ENCODE measurements around the gene GGTLC2.
"Not testable (repeated sequence)": the region's sequence is repeated elsewhere in the genome, so short reads cannot be mapped to it uniquely, and the experiment has no call there.

The GGTLC2 gene

DNA sequence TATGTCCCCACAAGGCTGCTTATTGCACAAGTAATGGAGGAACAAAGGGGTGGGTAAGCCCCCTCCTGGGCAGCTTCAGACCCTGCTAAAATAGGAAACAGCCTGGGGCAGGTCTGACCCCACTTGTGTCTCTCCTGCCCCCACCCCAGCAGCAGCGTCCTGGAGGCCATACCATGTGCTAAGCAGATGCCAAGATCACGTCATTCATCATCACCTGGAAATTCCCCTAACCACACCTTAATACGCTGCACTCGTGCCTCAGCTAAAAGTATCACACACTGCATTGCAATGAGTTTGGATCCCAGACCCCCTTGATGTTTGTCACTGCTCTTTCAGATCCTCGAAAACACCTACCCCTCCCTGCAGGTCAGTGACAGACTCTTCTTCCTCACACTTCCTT is 27.8 kb upstream of the GGTLC2 start:
- Histone ChIP-seq H3K4me3 (ENCODE audit: low read length) (no peak overlapping the region), H3K4me1 (ENCODE audit: control insufficient read depth, insufficient read depth, low read length) (peaks cover 6% of the 10 kb centered on the region), H3K9me3 (ENCODE audit: control insufficient read depth, low read length) (no peaks in the 10 kb centered on the region), H3K36me3 (ENCODE audit: control insufficient read depth, insufficient read depth, low read length) (no peaks in the 10 kb centered on the region), H3K9ac (ENCODE audit: low read length) (no peak overlapping the region), H3K27me3 (ENCODE audit: control insufficient read depth, insufficient read depth, low read length) (peaks cover 3% of the 10 kb centered on the region)

DNA sequence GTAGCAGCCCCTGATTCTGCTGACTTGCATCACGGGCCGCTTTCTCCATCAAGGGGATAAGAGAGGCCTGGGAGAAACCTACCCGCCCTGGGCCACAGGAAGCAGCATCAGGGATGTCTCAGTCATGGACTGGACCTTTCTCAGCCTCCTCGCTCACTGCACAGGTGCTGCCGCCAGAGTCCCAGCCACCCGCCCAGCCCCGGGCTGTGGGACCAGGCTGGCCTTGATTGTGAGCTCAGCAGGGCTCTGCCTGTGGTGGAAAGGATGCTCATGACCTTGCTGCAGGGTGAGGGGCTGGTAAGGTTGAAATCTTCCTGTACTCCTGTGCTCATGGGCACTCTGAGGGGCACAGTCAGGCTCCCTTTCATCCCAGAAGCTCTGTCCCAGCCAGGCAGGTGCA is 26.0 kb upstream of the GGTLC2 start:
- H3K9ac ChIP-seq (ENCODE audit: low read length) = no peak overlapping the region
- H3K4me3 ChIP-seq (ENCODE audit: low read length) = no peak overlapping the region
- H3K36me3 ChIP-seq (ENCODE audit: control insufficient read depth, insufficient read depth, low read length) = no peaks in the 10 kb centered on the region
- peaks cover 6% of the 10 kb centered on the region for H3K4me1 ChIP-seq (ENCODE audit: control insufficient read depth, insufficient read depth, low read length)
- H3K27me3 ChIP-seq (ENCODE audit: control insufficient read depth, insufficient read depth, low read length) = peaks cover 3% of the 10 kb centered on the region
- H3K9me3 ChIP-seq (ENCODE audit: control insufficient read depth, low read length) = no peaks in the 10 kb centered on the region

DNA sequence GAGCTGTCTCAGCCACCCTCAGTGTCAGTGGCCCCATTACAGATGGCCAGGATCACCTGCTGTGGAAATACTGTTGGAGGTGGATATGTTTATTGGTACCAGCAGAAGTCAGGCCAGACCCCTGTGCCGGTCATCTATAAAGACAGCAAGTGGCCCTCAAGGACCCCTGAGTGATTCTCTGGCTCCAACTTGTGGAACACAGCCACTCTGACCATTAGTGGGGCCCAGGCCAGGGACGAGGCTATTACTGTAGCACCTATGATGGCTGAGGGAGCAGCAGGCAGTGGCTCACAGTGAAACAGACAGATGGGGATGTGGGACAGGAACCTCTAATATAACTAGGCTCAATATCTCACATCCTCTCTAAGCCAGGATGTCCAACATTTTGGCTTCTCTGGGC is 25.5 kb upstream of the GGTLC2 start:
- H3K36me3 ChIP-seq (ENCODE audit: control insufficient read depth, insufficient read depth, low read length) = no peaks in the 10 kb centered on the region
- no peak overlapping the region for H3K9ac ChIP-seq (ENCODE audit: low read length)
- no peaks in the 10 kb centered on the region for H3K9me3 ChIP-seq (ENCODE audit: control insufficient read depth, low read length)
- H3K27me3 ChIP-seq (ENCODE audit: control insufficient read depth, insufficient read depth, low read length) = peaks cover 3% of the 10 kb centered on the region
- H3K4me1 ChIP-seq (ENCODE audit: control insufficient read depth, insufficient read depth, low read length) = peaks cover 6% of the 10 kb centered on the region
- H3K4me3 ChIP-seq (ENCODE audit: low read length) = no peak overlapping the region

DNA sequence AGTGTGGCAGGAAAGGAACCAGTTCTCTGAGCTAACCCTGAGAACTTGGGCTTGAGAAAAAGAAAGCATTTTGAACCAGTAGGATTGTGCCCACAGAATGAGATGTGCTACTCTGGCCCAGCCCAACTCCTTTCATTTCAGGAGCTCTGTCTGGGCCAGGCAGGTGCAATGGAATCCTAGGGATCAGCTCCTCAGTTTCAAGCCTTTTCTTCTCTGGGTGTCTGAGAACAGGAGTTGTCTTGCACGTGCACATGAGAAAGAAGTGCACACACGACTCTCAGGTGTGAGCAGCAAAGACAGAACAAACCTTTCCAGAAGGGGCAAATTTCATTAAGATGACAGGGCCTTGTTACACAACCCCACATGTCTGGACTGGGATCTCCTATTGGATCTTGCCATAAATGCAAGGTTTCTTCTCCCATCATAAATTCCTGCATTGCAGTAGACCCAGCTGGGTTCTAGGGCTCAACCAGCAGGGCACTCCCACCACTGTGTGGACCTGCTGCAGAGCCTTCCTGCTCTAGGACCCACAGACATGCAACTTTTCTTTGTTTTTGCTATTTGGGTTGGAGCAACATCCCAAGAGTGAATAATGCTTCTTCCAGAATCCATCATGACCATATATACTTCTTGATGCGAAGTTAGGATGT is 24.5 kb upstream of the GGTLC2 start:
- Histone ChIP-seq H3K9me3 (ENCODE audit: control insufficient read depth, low read length) (no peaks in the 10 kb centered on the region), H3K4me3 (ENCODE audit: low read length) (no peak overlapping the region), H3K9ac (ENCODE audit: low read length) (no peak overlapping the region), H3K27me3 (ENCODE audit: control insufficient read depth, insufficient read depth, low read length) (peaks cover 3% of the 10 kb centered on the region), H3K36me3 (ENCODE audit: control insufficient read depth, insufficient read depth, low read length) (no peaks in the 10 kb centered on the region), H3K4me1 (ENCODE audit: control insufficient read depth, insufficient read depth, low read length) (peaks cover 6% of the 10 kb centered on the region)

DNA sequence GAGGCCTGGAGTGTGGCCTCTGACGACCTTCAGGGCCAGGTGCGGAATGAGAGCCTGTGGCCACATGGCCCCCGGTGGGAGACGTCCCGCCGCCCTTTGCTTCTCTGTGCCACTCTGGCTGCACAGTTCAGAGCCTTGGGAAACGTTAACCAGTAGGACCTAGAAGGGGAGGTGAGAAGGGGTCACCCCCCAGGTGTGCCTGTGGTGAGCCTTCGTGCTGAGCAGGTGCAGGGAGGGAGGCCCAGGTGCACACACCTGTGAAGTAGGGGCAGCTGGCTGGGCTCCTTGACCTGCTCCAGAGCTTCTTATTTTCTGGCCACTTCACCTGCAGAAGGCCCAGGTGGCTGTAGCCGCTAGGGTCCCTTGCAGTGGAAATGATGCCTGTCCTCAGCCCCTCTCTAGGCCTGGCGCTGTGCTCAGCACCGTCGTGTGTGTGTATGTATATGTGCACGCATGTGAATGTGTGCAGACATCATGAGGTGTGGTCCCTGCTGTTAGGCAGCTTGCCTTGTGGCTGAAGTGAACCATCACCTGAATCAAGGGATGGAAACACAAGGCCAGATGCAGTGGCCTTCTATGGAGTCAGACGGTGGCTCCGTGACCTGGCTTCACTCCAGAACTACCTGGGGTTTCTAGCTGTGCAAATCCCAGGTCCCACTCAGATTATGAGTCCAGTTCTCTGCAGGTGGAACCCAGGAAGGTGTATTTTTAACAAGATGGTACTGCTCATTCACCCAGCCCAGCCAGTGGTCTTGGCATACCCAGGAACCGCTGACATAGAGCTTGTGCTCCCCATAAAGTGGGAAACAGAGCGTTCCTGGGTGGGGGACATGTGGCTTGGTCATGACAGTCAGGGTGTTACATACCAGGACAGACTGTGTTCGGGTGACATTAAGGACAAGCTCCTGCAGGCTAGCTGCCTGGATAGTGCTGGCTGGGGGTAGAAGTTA is 15.6 kb upstream of the GGTLC2 start:
- H3K36me3 ChIP-seq (ENCODE audit: control insufficient read depth, insufficient read depth, low read length); H3K9ac ChIP-seq (ENCODE audit: low read length); H3K27me3 ChIP-seq (ENCODE audit: control insufficient read depth, insufficient read depth, low read length); H3K4me1 ChIP-seq (ENCODE audit: control insufficient read depth, insufficient read depth, low read length); H3K9me3 ChIP-seq (ENCODE audit: control insufficient read depth, low read length); H3K4me3 ChIP-seq (ENCODE audit: low read length): not testable (repeated sequence)

DNA sequence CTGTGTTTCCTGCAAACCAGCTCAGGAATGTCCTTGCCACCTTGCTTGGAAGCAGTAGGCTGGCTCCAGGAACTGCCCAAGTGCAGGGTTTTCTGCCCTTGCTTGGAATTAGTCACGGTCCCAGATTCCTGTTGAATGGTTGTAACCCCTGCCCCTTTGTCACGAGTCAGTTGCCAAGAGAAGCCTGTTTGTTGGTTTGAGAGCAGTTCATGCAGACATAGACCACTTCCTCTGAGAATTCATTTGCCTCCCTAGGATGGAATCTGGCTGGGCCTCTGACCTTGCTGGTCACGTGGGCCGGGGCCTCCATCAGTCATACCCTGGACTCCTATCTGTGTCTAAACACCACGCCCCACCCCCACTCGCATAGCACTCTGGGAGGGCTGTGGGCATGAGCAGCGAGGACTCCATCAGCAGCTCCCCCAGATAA is 13.2 kb upstream of the GGTLC2 start:
- not testable (repeated sequence) for H3K4me3 ChIP-seq (ENCODE audit: low read length); H3K4me1 ChIP-seq (ENCODE audit: control insufficient read depth, insufficient read depth, low read length); H3K36me3 ChIP-seq (ENCODE audit: control insufficient read depth, insufficient read depth, low read length); H3K9me3 ChIP-seq (ENCODE audit: control insufficient read depth, low read length); H3K27me3 ChIP-seq (ENCODE audit: control insufficient read depth, insufficient read depth, low read length); H3K9ac ChIP-seq (ENCODE audit: low read length)

DNA sequence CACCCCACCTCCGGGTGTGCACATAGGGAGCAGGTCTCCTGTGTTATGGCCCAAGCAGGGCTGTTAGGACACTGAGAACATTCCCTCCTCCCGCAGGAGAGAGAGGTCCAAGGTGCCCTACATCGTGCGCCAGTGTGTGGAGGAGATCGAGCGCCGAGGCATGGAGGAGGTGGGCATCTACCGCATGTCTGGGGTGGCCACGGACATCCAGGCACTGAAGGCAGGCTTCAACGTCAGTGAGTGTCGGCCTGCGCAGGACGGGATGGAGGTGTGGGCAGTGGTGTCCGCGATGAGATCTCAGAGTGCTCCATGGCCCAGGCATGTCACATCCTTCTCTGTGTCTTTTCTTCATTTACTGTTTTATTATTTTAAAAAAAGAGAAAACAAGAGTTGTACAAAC is 12.2 kb upstream of the GGTLC2 start:
- not testable (repeated sequence) for H3K4me3 ChIP-seq (ENCODE audit: low read length); H3K27me3 ChIP-seq (ENCODE audit: control insufficient read depth, insufficient read depth, low read length); H3K9me3 ChIP-seq (ENCODE audit: control insufficient read depth, low read length); H3K9ac ChIP-seq (ENCODE audit: low read length); H3K36me3 ChIP-seq (ENCODE audit: control insufficient read depth, insufficient read depth, low read length); H3K4me1 ChIP-seq (ENCODE audit: control insufficient read depth, insufficient read depth, low read length)

DNA sequence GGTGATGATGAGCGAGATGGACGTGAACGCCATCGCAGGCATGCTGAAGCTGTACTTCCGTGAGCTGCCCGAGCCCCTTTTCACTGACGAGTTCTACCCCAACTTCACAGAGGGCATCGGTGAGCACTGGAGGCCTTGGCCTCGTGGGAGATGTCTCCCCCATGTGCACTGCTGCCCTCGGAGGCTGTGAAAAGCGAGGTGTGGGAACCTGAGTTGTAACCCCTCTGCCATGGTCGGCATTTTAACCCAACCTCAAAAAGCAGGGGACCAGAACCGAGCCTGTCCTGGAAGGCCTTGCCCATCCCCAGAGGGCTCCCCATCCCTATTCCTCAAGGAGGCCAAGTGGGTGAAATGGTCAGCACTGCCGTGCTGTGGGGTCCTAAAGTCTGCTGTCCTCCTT is 10.9 kb upstream of the GGTLC2 start:
- H3K4me3 ChIP-seq (ENCODE audit: low read length); H3K36me3 ChIP-seq (ENCODE audit: control insufficient read depth, insufficient read depth, low read length); H3K9me3 ChIP-seq (ENCODE audit: control insufficient read depth, low read length); H3K4me1 ChIP-seq (ENCODE audit: control insufficient read depth, insufficient read depth, low read length); H3K9ac ChIP-seq (ENCODE audit: low read length); H3K27me3 ChIP-seq (ENCODE audit: control insufficient read depth, insufficient read depth, low read length): not testable (repeated sequence)

DNA sequence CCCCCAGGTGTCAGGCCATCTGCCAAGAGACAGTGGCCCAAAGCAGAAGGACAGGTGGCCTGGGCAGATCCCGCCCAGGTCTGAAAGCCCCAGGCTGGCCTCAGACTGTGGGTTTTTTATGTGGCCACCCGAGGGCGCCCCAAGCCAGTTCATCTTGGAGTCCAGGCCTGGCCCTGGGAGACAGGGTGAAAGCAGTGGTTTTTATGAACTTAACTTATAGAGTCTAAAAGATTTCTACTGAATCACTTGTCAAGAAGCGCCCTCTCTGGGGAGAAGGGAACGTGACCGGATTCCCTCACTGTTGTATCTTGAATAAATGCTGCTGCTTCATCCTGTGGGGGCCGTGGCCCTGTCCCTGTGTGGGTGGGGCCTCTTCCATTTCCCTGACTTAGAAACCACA is 8.2 kb upstream of the GGTLC2 start:
- H3K9me3 ChIP-seq (ENCODE audit: control insufficient read depth, low read length); H3K4me3 ChIP-seq (ENCODE audit: low read length): not testable (repeated sequence)

DNA sequence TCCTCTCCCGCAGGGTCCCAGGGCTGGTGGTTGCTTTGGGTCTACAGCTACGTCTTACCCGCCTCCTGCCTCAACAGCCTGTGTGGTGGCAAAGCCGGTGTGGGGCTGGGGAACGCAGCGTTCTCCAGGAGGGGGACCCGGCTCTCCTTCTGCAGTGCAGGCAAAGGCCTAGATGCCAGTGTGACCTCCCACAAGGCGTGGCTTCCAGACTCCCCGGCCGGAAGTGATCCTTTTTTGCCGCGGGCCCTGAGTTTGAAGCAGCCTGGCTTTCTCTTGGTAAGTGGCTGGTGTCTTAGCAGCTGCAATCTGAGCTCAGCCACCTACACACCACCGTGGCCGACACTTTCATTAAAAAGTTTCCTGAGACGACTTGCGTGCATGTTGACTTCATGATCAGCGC is 6.1 kb upstream of the GGTLC2 start:
- H3K36me3 ChIP-seq (ENCODE audit: control insufficient read depth, insufficient read depth, low read length); H3K27me3 ChIP-seq (ENCODE audit: control insufficient read depth, insufficient read depth, low read length); H3K4me1 ChIP-seq (ENCODE audit: control insufficient read depth, insufficient read depth, low read length); H3K9ac ChIP-seq (ENCODE audit: low read length); H3K9me3 ChIP-seq (ENCODE audit: control insufficient read depth, low read length); H3K4me3 ChIP-seq (ENCODE audit: low read length): not testable (repeated sequence)

More for the DNA sequence above, 8.2 kb upstream of the GGTLC2 start:
- not testable (repeated sequence) for H3K4me1 ChIP-seq (ENCODE audit: control insufficient read depth, insufficient read depth, low read length); H3K9ac ChIP-seq (ENCODE audit: low read length); H3K36me3 ChIP-seq (ENCODE audit: control insufficient read depth, insufficient read depth, low read length); H3K27me3 ChIP-seq (ENCODE audit: control insufficient read depth, insufficient read depth, low read length)

DNA sequence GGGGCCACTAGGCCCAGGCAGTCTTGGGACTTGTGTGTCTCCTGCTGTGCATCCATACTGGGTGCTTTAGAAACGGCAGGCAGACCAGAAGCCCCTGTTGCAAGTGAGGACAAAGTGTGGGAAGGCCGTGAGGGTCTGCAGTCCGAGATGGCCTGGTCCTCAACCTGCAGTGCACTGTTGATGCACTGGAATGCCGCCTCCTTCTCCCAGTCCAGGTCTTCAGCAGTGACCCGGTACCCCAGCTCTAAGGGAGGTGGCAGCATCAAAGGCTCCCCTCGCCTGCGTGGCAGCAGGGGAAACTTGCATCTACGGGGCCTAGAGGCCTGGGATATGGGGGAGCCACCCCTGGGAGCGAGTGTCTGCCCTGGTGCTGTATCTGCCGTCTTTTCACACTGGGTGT is 2.2 kb upstream of the GGTLC2 start:
- not testable (repeated sequence) for H3K9ac ChIP-seq (ENCODE audit: low read length); H3K4me3 ChIP-seq (ENCODE audit: low read length); H3K9me3 ChIP-seq (ENCODE audit: control insufficient read depth, low read length); H3K27me3 ChIP-seq (ENCODE audit: control insufficient read depth, insufficient read depth, low read length); H3K36me3 ChIP-seq (ENCODE audit: control insufficient read depth, insufficient read depth, low read length); H3K4me1 ChIP-seq (ENCODE audit: control insufficient read depth, insufficient read depth, low read length)

DNA sequence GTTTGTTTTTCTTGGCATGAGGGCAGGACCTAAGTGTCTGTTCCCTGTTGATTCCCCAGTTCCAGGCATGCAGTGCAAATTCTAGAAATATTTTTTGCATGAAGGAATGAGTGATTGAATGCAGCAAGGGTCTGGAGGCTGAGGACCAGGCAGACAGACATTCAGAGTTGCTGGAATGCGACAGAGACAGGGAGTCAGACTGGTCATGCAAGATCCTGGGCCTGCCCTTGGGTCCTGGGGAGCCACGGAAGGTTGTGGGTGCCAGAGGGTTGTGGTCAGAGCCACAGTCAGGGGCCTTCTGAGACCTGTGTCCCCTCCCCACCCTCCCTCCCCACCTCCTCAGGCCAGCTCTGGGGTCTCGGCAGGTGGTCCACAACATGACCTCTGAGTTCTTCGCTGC is 1.6 kb downstream of the GGTLC2 start:
- H3K9me3 ChIP-seq (ENCODE audit: control insufficient read depth, low read length); H3K9ac ChIP-seq (ENCODE audit: low read length); H3K36me3 ChIP-seq (ENCODE audit: control insufficient read depth, insufficient read depth, low read length); H3K27me3 ChIP-seq (ENCODE audit: control insufficient read depth, insufficient read depth, low read length); H3K4me3 ChIP-seq (ENCODE audit: low read length); H3K4me1 ChIP-seq (ENCODE audit: control insufficient read depth, insufficient read depth, low read length): not testable (repeated sequence)

Measured in mucosa of stomach (tissue), 1 donor.